ENCODE measurements around the gene COL18A1. TPM values are rescaled to one million over a fixed set of nuclear protein-coding genes. Genes with fewer than 3 reads are reported as not detected.

The COL18A1 gene
- total and polyA plus RNA-seq, 9 of the 15 experiments (the other 6 are each of a cell fraction or from before 2014, with no cell fraction given), result 0.14 to 16.4 (median 2.0) TPM

DNA sequence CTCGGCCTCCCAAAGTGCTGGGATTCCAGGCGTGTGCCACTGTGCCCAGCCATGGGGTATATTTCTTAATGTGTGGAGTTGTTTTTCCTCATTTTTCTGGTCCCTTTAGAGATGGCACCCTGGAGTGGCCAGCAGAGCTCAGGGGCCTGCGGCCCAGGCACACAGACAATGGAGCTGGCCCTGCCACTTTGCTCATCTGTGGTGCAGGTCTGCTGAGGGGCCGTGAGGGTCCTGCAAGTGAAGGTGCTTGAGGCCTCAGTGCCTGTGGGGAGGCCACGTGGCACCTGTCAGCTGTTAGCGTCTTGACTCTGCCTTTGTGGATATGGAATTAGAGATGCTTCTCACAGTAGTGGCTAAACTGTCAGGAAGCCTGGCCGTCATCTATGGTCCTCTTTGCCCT, 7.5 kb downstream of the COL18A1 start:
- FAIRE-seq, result no peak
- ChIA-PET POLR2A (interaction anchor here (1.0 to 1.6 kb wide), 2 partner anchors 10 to 122 kb away, joined by 3 to 15 read pairs; no protein-coding TSS in a partner anchor), CTCF (ENCODE audit: low intra/inter-chr PET ratio) (no interaction called here)
- Histone ChIP-seq H3K79me2 (ENCODE audit: control insufficient read depth, insufficient read depth, low read length) (peaks cover 35% of the 10 kb centered on the region), H3K9me1 (ENCODE audit: control insufficient read depth, insufficient read depth, low read length) (peaks cover 5% of the 10 kb centered on the region), H3K9me3 (replicated peaks; ENCODE audit: control insufficient read depth, insufficient read depth, low read depth, low read length) (no peaks in the 10 kb centered on the region), H4K20me1 (replicated peaks; ENCODE audit: control insufficient read depth, insufficient read depth, low read length) (0 out of 2 replicates have a peak, but pooled peaks cover 5% of the 10 kb centered on the region), H3K27ac (ENCODE audit: extremely low read depth, low read depth, low read length) (no peak overlapping the region), H3K4me2 (ENCODE audit: insufficient read depth, low read length) (no peak overlapping the region), H3K27me3 (ENCODE audit: control insufficient read depth in 2 of 2, insufficient read depth in 2 of 2, low read length in 2 of 2) (no peaks in the 10 kb centered on the region), H3K36me3 (ENCODE audit: control insufficient read depth, insufficient read depth, low read length) (no peaks in the 10 kb centered on the region), H2AFZ (ENCODE audit: low read depth, low read length) (no peak overlapping the region), H3K9ac (ENCODE audit: insufficient read depth in 1 of 2, low read depth in 2 of 2, low read length in 2 of 2) (peak overlapping the region in 1 of 2 experiments; percentile 18; a peak in 2 of 4 replicates), H3K4me1 (replicated peaks in 1 of 2; ENCODE audit: control insufficient read depth in 2 of 2, insufficient read depth in 2 of 2, low read length in 2 of 2) (peaks cover 41 to 89% of the 10 kb centered on the region in 2 experiments), H3K4me3 (no peak overlapping the region)
- in situ Hi-C loops (cut with MboI) (no loop called here), intact Hi-C loops (cut with micrococcal nuclease) (no loop called here)
- no peak for DNase-seq (ENCODE audit: extremely low read depth in 1 of 4, low spot score in 3 of 4)
- ATAC-seq, result no peak
- no TSS peak for BruUV-seq (replicated peaks)
- TF ChIP-seq, protein P1, sequence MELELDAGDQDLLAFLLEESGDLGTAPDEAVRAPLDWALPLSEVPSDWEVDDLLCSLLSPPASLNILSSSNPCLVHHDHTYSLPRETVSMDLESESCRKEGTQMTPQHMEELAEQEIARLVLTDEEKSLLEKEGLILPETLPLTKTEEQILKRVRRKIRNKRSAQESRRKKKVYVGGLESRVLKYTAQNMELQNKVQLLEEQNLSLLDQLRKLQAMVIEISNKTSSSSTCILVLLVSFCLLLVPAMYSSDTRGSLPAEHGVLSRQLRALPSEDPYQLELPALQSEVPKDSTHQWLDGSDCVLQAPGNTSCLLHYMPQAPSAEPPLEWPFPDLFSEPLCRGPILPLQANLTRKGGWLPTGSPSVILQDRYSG (tag; conservative IDR thresholded peaks at IDR 0.05; ENCODE audit: low read depth), result 0 out of 2 replicates have a peak, but pooled peaks have one; percentile 27
- TF ChIP-seq, protein P2, sequence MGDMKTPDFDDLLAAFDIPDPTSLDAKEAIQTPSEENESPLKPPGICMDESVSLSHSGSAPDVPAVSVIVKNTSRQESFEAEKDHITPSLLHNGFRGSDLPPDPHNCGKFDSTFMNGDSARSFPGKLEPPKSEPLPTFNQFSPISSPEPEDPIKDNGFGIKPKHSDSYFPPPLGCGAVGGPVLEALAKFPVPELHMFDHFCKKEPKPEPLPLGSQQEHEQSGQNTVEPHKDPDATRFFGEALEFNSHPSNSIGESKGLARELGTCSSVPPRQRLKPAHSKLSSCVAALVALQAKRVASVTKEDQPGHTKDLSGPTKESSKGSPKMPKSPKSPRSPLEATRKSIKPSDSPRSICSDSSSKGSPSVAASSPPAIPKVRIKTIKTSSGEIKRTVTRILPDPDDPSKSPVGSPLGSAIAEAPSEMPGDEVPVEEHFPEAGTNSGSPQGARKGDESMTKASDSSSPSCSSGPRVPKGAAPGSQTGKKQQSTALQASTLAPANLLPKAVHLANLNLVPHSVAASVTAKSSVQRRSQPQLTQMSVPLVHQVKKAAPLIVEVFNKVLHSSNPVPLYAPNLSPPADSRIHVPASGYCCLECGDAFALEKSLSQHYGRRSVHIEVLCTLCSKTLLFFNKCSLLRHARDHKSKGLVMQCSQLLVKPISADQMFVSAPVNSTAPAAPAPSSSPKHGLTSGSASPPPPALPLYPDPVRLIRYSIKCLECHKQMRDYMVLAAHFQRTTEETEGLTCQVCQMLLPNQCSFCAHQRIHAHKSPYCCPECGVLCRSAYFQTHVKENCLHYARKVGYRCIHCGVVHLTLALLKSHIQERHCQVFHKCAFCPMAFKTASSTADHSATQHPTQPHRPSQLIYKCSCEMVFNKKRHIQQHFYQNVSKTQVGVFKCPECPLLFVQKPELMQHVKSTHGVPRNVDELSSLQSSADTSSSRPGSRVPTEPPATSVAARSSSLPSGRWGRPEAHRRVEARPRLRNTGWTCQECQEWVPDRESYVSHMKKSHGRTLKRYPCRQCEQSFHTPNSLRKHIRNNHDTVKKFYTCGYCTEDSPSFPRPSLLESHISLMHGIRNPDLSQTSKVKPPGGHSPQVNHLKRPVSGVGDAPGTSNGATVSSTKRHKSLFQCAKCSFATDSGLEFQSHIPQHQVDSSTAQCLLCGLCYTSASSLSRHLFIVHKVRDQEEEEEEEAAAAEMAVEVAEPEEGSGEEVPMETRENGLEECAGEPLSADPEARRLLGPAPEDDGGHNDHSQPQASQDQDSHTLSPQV (IDR thresholded peaks at IDR 0.05), result 0 out of 2 replicates have a peak, but pooled peaks have one; percentile 30
- TF ChIP-seq, protein P3, sequence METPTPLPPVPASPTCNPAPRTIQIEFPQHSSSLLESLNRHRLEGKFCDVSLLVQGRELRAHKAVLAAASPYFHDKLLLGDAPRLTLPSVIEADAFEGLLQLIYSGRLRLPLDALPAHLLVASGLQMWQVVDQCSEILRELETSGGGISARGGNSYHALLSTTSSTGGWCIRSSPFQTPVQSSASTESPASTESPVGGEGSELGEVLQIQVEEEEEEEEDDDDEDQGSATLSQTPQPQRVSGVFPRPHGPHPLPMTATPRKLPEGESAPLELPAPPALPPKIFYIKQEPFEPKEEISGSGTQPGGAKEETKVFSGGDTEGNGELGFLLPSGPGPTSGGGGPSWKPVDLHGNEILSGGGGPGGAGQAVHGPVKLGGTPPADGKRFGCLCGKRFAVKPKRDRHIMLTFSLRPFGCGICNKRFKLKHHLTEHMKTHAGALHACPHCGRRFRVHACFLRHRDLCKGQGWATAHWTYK (CRISPR knock-in tag; IDR thresholded peaks at IDR 0.05), result no peak
- WGBS (ENCODE audit: insufficient coverage, low coverage, missing lambda C conversion rate), result 75% methylated on average over 7 of the region's 7 CpGs
